K562 (cell line): Measurements from ENCODE around the gene MAPK13.

Experiments
- CBFB ChIP-seq: sonication (generic); formaldehyde crosslinking; IDR thresholded peaks from 2 replicates; pipeline ENCODE4 v1.4.0; 2020; ENCODE audit warnings: mild to moderate bottlenecking, missing genetic modification reagents
- CBX1 ChIP-seq: sonication (generic); IDR thresholded peaks from 2 replicates; pipeline ENCODE4 v1.6.1; 2016; ENCODE audit warnings: antibody characterized with exemption, low read depth, mild to moderate bottlenecking
- CBX5 ChIP-seq: IDR thresholded peaks from 2 replicates; pipeline ENCODE4 v1.6.1; 2014; ENCODE audit warnings: low read depth, borderline replicate concordance
- CUX1 ChIP-seq: fragments of 200-800 bp; sonication (Bioruptor generic); IDR thresholded peaks from 2 replicates; pipeline ENCODE4 v1.6.1; 2016; ENCODE audit warnings: missing genetic modification characterization, missing compliant biosample characterization
- MXD1 ChIP-seq: fragments of 250-450 bp; sonication (Bioruptor Pico); IDR thresholded peaks from 2 replicates; pipeline ENCODE4 v1.8.0; 2021; ENCODE audit warnings: borderline replicate concordance, mild to moderate bottlenecking, moderate library complexity; ENCODE audit not compliant: poor library complexity, severe bottlenecking
- NFE2L1 ChIP-seq: fragments of 450-650 bp; IDR thresholded peaks from 2 replicates; pipeline ENCODE4 v1.6.1; 2016; ENCODE audit warnings: missing genetic modification characterization, low read depth, mild to moderate bottlenecking, missing compliant biosample characterization, moderate library complexity, borderline replicate concordance
- NRF1 ChIP-seq, 2 experiments: fragments of 450-650 bp; IDR thresholded peaks in 1 of 2; conservative IDR thresholded peaks in 1 of 2; 2 replicates each; pipeline ENCODE4 v1.6.1; 2014; ENCODE audit warnings: mild to moderate bottlenecking in 2 of 2
- OTX1 ChIP-seq: fragments of 450-650 bp; formaldehyde crosslinking; IDR thresholded peaks from 2 replicates; pipeline ENCODE4 v1.4.0; 2022; ENCODE audit warnings: mild to moderate bottlenecking
- REST ChIP-seq, 2 experiments: fragments of 450-650 bp; formaldehyde crosslinking in 1 of 2; IDR thresholded peaks; 2 replicates each; pipeline versions ENCODE4 v1.4.0 to v1.6.1; 2014 to 2020; ENCODE audit warnings: mild to moderate bottlenecking in 2 of 2, borderline replicate concordance in 1 of 2, low read depth in 1 of 2
- ZNF592 ChIP-seq: fragments of 450-650 bp; IDR thresholded peaks from 2 replicates; pipeline ENCODE4 v1.6.1; 2017; ENCODE audit warnings: antibody characterized with exemption, mild to moderate bottlenecking
- ZNF639 ChIP-seq, 2 experiments: fragments of 200-800 bp in 1 of 2; sonication (Bioruptor generic) in 1 of 2; sonication (generic) in 1 of 2; formaldehyde crosslinking in 1 of 2; IDR thresholded peaks in 1 of 2; conservative IDR thresholded peaks in 1 of 2; 2 replicates each; pipeline versions ENCODE4 v1.5.0 to v1.6.1; 2016 to 2020; ENCODE audit warnings: missing compliant biosample characterization in 1 of 2, missing genetic modification characterization in 1 of 2, missing genetic modification reagents in 1 of 2

GRCh38 chr6:36154286-36154685, 24.0 kb downstream of the MAPK13 start:
- no peak for TF ChIP-seq ZNF592
- no peak for TF ChIP-seq REST (IDR thresholded peaks at IDR 0.05; ENCODE audit: borderline replicate concordance)
- TF ChIP-seq REST (CRISPR knock-in tag; IDR thresholded peaks at IDR 0.05; ENCODE audit: low read depth), result no peak
- no peak for TF ChIP-seq CBX1
- no peak for TF ChIP-seq CUX1 (CRISPR knock-in tag)
- TF ChIP-seq MXD1, result no peak
- TF ChIP-seq NFE2L1, result no peak
- TF ChIP-seq OTX1 (CRISPR knock-in tag), result no peak
- no peak for TF ChIP-seq CBFB
- TF ChIP-seq NRF1 (conservative IDR thresholded peaks at IDR 0.05 in 1 of 2, IDR thresholded peaks at IDR 0.05 in 1 of 2), result no peak
- TF ChIP-seq CBX5, result no peak
- no peak for TF ChIP-seq ZNF639 (CRISPR knock-in tag; conservative IDR thresholded peaks at IDR 0.05 in 1 of 2, IDR thresholded peaks at IDR 0.05 in 1 of 2)
